ENCODE results near the gene CHRNA9.
"Not testable (repeated sequence)": the region's sequence is repeated elsewhere in the genome, so short reads cannot be mapped to it uniquely, and the experiment has no call there.

The CHRNA9 gene, protein sequence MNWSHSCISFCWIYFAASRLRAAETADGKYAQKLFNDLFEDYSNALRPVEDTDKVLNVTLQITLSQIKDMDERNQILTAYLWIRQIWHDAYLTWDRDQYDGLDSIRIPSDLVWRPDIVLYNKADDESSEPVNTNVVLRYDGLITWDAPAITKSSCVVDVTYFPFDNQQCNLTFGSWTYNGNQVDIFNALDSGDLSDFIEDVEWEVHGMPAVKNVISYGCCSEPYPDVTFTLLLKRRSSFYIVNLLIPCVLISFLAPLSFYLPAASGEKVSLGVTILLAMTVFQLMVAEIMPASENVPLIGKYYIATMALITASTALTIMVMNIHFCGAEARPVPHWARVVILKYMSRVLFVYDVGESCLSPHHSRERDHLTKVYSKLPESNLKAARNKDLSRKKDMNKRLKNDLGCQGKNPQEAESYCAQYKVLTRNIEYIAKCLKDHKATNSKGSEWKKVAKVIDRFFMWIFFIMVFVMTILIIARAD
- total RNA-seq, result 0.11 to 0.58 (median 0.11) reads per million in 3 experiments

DNA sequence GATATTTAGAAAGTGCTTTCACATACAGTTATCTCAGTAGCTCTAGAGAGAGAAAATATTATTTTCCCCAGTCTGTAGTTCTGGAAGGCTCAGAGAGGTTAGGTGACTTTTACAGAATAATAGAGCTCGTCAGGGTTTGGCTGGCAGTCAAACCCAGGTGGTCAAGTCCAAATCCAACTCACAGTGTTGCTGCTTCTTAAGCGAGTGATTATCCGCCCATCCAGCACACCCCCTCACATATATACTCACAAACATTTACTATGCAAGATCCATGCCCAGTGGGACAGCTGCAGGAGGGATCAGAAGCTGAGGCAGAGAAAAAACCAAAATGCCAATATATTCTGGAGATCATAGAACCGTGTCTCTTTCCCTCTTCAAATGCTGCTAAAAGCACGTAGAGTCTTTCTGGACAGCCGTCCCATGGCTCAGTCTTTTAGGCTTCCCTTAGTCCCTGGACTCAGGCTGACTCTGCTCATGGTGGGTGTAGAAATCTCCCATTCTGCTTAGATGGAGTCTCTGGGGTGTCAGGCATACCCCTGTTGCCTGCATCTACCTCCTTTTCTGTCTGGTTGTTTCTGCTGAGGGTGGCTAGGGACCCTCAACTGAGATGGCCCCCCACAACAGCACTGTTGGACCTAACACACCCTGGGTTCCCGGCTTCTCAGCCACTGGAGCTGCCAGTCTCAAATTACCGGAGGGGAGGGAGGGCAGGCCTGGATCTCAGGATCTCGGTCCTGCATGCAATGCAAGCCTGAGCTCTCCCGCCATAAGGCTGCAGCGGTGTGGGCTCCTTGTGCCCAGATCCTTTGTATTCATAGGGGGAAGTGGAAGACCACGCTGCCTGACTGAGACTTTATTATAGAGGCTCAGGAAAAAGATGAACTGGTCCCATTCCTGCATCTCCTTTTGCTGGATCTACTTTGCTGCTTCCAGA lies at the start of gene CHRNA9:
TSS of gene CHRNA9 (plus strand) at position 743 of the 934 bp plus-strand sequence. CDS start at position 878, 135 bp downstream.
- no peak for DNase-seq

DNA sequence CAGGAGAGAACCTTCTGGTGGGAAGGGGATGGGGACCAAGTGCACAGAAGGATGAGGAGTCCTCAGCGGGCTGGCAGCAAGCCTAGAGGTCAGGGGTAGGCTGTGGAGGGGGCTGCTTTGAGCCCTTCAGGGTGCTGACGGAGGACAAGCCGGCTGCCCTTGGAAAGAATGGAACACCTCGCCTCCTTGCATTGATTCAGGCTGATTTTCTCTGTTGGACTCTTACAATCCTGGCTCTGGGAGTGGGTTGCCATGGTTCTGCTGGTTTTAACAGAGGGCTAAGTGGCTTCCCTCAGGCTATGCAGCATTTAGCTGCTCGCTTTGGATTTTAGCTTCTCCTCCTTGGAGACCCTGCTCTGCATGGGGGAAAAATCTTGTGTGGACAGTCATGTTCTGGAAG lies 49.4 kb upstream of the CHRNA9 start:
- no peak for DNase-seq

DNA sequence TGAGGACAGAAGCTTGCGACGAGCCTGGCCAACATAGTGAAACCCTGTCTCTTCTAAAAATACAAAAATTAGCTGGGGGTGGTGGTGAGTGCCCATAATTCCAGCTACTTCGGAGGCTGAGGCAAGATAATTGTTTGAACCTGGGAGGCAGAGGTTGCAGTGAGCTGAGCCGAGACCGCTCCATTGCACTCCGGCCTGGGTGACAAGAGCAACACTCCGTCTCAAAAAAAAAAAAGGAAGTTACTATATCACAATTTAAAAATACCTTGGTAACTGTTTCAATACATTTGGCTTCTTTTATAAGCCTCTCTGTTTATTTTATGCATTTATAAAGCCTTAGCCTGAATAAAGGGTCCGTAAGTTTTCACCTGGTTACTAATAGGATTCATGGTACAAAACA lies 46.6 kb upstream of the CHRNA9 start:
- DNase-seq, result no peak

DNA sequence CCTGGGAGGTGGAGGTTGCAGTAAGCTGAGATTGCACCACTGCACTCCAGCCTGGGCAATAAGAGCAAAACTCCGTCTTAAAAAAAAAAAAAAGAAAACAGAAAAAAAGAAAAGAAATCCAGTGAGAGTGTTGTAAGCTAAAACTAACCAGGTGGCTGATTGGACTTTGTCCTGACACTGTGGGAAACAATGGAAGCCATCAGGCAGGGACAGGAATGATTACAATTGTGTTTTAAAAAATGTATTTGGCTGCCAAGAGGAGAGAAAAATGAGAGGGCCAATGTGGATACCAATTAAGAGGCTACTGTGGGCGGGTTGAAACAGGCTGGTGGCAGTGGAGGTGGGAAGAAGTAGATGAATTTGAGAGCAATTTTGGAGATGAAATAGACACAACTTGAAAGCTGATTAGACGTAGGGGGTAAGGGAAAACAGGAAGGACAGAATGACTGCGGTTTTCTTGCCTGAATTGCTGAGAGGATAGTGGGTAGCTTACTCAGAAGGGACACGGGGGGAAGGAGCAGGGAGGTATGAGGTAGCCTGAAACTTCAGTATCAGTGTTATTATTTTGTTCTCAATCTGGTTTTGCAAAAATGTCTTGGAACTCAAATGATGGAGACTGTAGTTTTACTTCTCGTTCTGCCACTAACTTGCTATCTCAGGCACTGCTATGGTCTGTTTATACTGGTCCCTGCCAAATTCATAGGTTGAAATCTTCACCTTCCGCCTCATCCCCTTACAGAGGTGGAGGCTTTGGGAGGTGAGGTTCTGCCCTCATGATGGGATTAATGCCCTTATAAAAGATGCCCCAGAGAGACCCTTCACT lies 45.6 kb upstream of the CHRNA9 start:
- DNase-seq, result peak; percentile 63

DNA sequence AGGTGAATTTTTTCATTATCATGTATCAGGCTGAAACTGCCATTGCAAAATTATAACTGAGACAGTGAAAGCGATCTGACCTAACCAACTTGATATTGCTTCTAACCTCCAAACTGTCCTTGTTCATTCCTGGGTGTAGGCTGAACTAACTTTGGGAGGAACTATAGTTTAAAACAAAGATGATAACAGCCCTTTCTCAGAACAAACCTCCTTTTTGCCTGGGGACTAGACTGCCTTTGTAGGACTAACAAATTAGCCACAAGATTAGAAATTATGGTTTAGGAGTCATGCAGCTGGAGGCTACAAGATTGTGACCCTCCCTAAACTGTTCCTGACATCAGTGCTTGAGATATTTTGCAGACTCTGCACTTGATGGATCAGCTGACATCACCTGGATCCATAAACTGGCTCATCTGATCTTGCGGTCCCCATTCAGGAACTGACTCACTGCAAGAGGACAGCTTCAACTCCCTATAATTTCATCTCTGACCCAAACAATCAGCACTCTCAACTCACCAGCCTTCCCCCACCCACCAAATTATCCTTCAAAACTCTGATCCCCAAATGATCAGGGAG lies 44.4 kb upstream of the CHRNA9 start:
- DNase-seq, result not testable (repeated sequence)

DNA sequence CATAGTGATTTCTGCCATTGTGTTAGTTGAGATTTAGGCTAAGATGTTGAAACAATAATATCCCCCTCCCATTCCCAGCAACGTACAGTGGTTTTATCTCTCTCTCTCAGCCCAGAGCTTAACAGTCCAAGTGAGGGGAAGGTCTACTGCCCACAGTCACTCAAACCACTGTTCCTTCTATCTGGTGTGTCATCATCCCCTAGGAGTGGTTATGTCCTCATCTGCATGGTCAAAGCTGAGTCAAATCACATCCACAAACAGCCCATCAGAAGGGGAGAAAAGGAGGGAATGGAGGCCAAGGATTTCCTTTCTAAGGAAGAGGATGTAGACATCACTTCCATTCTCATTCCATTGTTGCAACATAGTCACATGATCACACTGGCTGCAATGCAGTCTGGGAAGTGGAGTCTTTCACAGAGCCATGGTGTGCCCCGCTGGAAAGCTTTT lies 42.8 kb upstream of the CHRNA9 start:
- DNase-seq, result no peak

DNA sequence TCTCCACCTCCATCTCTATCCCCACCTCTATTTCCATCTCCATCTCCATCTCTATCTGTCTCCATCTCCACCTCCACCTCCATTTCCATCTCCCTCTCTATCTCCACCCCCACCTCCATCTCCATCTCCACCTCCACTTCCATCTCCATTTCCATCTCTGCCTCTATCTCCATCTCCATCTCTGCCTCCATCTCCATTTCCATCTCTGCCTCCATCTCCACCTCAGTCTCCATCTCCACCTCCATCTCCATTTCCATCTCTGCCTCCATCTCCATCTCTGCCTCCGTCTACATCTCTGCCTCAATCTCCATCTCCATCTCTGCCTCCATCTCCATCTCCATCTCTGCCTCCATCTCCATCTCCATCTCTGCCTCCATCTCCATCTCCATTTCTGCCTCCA lies 40.8 kb upstream of the CHRNA9 start:
- no peak for DNase-seq

DNA sequence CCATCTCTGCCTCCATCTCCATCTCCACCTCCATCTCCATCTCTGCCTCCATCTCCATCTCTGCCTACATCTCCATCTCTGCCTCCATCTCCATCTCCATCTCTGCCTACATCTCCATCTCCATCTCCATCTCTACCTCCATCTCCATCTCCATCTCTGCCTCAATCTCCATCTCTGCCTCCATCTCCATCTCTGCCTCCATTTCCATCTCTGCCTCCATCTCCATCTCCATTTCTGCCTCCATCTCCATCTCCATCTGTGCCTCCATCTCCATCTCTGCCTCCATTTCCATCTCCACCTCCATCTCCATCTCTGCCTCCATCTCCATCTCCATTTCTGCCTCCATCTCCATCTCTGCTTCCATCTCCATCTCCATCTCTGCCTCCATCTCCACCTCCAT lies 40.1 kb upstream of the CHRNA9 start:
- not testable (repeated sequence) for DNase-seq

DNA sequence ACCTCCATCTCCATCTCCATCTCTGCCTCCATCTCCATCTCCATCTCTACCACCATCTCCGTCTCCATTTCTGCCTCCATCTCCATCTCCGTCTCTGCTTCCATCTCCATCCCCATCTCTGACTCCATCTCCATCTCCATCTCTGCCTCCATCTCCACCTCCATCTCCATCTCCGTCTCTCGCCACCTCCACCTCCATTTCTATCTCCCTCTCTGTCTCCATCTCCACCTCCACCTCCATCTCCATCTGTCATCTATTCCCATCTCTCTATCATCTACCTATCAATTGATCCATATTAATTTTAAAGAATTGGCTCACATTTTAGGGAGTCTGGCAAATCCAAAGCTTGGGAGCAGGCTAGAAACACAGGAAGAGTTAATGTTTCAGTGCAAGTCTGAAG lies 39.6 kb upstream of the CHRNA9 start:
- no peak for DNase-seq

DNA sequence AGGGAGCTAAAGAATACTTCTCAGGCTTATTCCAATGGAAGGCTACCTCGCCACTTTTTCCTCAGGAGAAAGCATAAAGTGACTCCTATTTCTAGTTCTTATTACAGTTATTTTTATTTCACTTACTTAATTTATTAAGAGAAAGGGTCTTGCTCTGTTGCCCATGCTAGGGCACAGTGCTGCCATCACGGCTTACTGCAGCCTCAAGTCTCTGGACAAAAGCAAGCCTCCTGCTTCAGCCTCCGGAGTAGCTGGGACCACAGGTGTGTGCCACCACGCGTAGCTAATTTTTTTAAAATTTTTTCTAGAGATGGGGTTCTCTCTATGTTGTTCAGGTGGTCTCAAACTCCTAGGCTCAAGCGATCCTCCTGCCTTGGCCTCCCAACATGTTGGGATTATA lies 36.0 kb upstream of the CHRNA9 start:
- DNase-seq, result no peak

DNA sequence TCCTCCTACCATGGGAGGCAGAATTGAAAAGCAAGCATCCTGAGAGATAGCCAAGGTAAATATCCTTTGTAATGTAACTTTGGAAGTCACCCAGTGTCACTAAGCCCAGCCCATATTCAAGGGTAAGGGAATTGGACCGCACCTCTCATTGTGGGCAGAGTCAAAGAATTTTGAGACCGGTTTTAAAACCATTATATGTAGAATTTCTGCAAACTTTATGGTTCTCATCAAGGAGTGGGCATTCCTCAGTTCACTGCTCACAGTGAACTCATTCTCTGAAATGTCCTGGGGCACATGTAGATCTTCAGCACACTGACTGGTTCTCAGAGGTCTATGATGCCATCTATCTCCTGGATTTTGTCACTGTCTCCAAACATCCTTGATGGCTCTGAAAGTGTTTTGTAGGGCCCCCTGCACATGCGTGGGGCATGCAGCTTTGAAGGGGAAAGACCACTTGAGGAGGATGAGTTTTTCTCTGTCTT lies 35.3 kb upstream of the CHRNA9 start:
- no peak for DNase-seq

DNA sequence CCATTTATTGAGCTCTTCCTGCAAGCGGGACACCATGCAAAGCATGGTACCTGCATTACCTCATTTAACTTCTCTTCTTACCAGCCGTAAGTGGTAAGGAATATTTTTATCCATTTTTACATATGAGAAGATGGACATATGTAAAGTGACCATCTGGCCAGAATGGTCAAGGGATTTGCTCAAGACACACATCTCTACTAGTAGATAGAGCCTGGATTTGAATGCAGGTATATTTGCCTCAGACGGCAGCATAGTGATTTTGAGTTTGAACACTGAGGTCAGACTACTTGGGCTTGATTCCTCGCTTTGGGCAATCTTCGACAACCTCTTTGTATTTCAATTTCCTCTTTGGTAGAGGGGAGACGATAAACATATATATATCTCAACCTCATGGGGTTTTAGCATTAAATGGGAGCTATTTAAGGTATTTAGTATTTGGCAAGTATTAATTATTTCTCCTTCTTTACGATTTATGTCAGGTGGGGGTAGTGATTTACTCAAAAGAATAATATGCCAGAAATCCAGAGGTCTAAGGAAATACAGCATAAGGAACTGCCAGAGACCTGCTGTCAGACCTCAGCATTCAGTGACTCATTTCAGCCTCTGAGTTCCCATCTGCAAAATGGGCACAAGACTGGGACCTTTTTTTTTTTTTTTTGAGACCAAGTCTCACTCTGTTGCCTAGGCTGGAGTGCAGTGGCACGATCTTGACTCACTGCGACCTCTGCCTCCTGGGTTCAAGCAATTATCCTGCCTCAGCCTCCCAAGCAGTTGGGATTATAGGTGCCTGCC lies 34.6 kb upstream of the CHRNA9 start:
- DNase-seq, result no peak

DNA sequence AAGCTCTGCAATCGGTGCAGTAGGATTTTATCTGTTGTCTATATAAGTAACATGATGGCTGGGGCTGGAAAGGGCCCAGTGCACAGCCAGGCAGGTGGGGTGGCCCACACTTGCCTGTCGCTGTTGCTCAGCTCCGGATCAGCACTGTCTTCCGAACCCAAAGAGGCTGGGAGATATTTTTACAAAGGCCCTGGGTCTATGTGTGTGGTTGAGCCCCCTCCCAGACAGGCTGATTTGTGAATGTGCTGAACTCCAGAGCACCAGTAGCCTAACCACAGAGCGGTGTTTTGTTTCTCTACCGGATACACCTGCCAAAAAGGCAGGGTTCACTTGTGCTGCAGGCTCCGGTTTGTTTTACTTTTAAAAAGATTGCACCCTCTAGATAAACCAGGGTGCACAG lies 33.5 kb upstream of the CHRNA9 start:
- peak; percentile 90 for DNase-seq

DNA sequence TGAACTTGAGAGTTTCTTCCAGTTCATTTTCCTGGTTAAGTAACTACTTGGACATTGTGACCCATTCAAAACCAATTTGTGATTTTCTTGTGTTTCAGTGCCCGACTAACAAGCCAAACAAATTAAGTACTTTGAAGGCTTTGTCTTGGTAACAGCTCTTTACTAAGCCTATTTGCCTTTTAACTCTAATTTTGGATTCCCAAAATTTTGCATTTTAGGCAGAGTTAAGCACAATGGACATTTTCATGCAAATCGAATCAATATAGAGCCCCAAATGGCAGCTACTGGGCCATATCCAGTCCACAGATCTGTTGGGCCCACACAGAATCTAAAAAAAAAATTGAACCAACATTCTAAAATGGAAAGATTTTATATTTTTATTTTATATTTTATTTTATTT lies 31.4 kb upstream of the CHRNA9 start:
- no peak for DNase-seq

DNA sequence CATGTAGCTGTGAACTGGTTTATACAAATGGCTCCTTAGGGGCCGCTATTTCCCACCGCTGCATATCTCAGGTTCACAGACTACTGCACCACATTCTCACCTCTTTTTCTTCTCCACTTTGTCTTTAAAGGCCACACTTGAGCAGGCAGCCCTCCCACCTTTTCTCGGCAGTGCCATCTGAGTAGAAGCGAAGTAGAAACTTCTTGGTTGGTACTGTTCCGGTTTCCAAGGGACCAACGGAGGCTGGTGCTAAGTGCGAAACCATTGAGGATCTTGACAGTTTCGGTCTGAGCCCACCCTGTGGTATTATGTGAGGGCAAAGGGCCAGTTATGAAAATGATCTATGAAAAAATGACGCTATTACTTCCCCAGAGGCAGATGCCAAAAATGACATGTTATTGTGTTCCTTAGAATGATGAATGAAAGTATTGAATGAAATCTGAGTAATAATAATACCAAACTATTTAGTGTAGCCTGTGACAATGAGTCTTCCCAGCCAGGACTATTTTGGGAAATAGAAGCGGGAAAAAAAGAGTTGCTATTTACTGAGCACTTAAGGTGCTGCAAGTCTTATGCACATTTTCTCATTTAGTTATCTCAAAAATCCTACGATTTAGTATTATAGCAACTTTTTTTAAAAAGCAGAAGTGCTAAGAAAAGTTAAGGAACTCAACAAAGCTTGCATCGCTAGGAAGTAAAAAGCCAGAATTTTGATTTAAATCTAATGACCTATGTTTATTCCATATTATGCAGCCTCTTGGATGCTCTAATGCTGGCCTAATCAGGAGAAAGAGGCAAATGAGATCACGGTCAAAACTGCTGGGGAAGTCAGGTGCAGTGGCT lies 29.6 kb upstream of the CHRNA9 start:
- DNase-seq, result peak; percentile 26

DNA sequence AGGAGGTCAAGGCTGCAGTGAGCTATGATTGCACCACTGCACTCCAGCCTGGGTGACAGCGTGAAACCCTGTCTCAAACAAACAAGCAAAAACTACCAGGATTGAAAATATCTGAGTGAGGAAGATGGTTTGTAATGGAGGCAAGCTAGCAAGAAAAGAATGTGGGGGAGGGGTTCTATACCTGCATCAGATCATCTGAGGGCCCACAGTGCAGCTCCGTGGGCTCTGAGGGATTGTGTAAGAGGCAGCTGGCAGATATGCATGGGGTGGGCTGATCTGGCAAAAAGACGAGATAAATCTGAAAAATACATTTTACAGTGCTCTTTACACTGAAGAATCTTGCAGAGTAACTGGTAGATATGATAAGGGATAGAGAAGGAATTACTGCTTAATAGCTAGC lies 28.9 kb upstream of the CHRNA9 start:
- DNase-seq, result no peak

DNA sequence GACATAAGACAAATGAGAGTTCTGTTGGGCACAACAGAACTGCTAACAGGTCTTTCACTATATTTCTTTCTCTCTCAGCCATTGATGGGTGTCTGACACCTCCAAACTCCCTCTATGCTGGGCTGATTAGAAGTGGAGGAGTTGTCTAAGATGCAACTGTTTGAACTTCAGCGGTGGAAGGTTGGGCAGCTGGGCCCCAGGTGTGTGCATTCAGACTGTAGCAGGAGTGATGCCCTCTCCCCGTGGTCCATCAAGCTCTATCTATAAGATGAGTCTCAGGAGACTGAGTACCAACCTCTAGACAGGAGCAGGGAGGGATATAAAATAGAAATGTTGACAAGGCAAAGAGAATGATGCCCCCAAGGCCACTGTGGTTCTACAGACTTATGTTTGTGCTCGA lies 28.2 kb upstream of the CHRNA9 start:
- DNase-seq, result no peak

DNA sequence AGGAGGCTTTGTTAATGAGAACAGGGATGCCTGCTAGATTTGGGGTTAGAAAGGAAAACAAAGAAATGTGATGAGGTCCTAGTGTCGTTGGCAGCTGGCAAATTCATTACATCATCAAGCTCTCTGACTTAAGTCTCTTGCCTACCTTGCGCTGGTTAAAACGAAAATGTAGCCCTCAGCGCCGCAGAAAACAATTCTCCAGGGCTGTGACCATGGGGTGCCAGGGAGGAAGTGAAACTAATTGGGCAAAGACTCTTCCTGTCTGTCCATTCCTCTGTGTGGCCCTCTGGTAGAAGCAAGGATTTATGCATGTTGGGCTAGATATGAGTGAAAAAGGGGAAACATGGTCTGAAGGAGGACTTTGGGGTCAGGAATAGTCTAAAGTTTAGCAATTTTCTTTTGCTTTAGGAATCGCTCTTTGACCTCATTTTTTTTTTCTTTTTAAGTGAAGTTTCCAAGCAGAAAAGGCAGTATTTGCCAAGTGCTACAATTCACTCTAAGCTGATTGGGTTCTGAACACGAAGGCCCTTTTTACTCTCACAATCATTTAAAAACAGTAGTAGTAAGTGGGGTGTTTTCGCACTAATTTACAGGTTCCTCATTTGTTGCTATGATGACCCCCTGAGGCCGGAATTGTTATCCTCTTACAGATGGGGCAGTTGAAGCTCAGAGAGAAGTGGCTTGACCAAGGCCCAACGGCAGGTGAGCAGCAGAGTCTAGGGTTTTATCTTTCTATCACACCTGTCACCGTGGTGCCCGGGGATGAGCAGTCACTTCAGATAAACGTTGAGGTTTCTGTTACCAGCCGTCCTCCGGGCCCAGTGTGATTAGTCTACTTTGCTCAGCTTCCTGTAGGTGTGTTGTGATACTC lies 27.3 kb upstream of the CHRNA9 start:
- DNase-seq, result peak; percentile 72

DNA sequence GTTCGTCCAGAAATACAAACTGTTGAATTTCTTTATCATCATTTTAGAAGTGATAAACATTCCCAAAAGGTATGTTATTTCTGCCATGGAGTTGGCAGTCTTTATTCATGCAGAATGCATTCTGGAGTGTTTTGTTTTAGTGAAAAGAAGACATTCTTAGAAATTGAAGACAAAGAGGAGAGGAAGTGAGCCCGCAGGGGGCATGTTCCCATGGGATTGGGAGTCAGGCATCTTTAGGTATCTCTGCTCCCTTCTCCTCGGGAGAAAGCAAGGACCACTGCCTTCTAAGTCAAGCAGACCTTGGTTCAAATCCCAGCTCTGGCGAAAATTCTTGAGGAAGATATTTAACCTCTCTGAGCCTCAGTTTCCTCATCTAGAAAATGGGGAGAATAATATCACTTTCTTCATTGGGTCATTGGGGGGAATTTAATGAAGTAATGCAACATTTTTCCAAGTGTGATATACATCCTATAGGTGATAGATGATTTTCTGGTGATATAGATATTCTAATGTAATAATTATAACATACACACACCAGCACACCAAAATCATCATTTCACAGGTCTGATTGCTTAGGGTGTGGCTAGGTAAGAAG lies 26.5 kb upstream of the CHRNA9 start:
- DNase-seq, result no peak
